NB4 (cell line): Measurements from ENCODE around the gene FGF23.

Experiments used
- DNase-seq: peaks from one replicate; pipeline ENCODE4 v3.0.0; 2010; ENCODE audit warnings: low read depth
- H3K4me3 ChIP-seq: one replicate; pipeline ENCODE4 v1.5.1; 2011; ENCODE audit warnings: mild to moderate bottlenecking, low read depth, low read length, moderate library complexity
- CTCF ChIP-seq: IDR thresholded peaks from one replicate; pipeline ENCODE4 v1.5.1; 2012; ENCODE audit warnings: low read depth, low read length
- MAX ChIP-seq: IDR thresholded peaks from 2 replicates; pipeline ENCODE4 v1.6.1; 2011; ENCODE audit warnings: low read depth, low read length
- MYC ChIP-seq: IDR thresholded peaks from 2 replicates; pipeline ENCODE4 v1.6.1; 2011; ENCODE audit warnings: low read depth, low read length
- POLR2A ChIP-seq: IDR thresholded peaks from 2 replicates; pipeline ENCODE4 v1.6.1; 2011; ENCODE audit warnings: mild to moderate bottlenecking; ENCODE audit not compliant: insufficient read length; ENCODE audit errors: extremely low read depth

FGF23 gene

GRCh38 chr12:4369548-4369947, 10.0 kb downstream of the FGF23 start:
- TF ChIP-seq POLR2A, result no peak
- TF ChIP-seq MYC, result no peak
- DNase-seq, result no peak
- no peak overlapping the region for H3K4me3 ChIP-seq

- H3K4me3 ChIP-seq, result no peak overlapping the region
- no peak for DNase-seq
- no peak for TF ChIP-seq CTCF
- no peak for TF ChIP-seq MYC
- no peak for TF ChIP-seq POLR2A
- TF ChIP-seq MAX, result no peak
Measured at GRCh38 chr12:4366090-4366489, 13.4 kb downstream of the FGF23 start.

GRCh38 chr12:4356041-4356327, 23.5 kb downstream of the FGF23 start:
- no peak for TF ChIP-seq POLR2A
- TF ChIP-seq CTCF, result peak; percentile 74
- H3K4me3 ChIP-seq, result no peak overlapping the region
- peak; percentile 72 for DNase-seq

- H3K4me3 ChIP-seq, result no peak overlapping the region
- DNase-seq, result peak; percentile 52
- TF ChIP-seq MAX, result no peak
- no peak for TF ChIP-seq MYC
- no peak for TF ChIP-seq POLR2A
- no peak for TF ChIP-seq CTCF
Measured at GRCh38 chr12:4355156-4356040, 24.1 kb downstream of the FGF23 start.

GRCh38 chr12:4353785-4354208, 25.7 kb downstream of the FGF23 start:
- TF ChIP-seq MYC (no peak), MAX (no peak), CTCF (peak; percentile 41), POLR2A (no peak)
- no peak overlapping the region for H3K4me3 ChIP-seq

GRCh38 chr12:4346931-4347330, 32.6 kb downstream of the FGF23 start:
- DNase-seq, result no peak
- H3K4me3 ChIP-seq, result no peak overlapping the region
- TF ChIP-seq POLR2A (no peak), MAX (no peak), CTCF (no peak), MYC (no peak)

More at GRCh38 chr12:4353785-4354208, 25.7 kb downstream of the FGF23 start:
- DNase-seq, result peak; percentile 22
